Natural killer cell (primary cell): ENCODE results near the gene ALDH7A1. TPM values are rescaled to one million over a fixed set of nuclear protein-coding genes. Genes with fewer than 3 reads are reported as not detected.

Source experiments
- ATAC-seq, 3 donors: fragments of 150-1000 bp in 2 of 3; fragments of 200-7000 bp in 1 of 3; cut with Tn5 transposase; 1 replicate in 1 of 3; 2 replicates in 2 of 3; pipeline ENCODE4 v1.10.0; 2021; ENCODE audit warnings: mild to moderate bottlenecking in 2 of 3, moderate library complexity in 2 of 3
- DNase-seq, 2 donors: peaks; one replicate each; pipeline versions ENCODE4 v3.0.0 to v3.0.0-alpha.2; 2013 to 2021; ENCODE audit warnings: mixed read lengths in 1 of 2
- H3K27ac ChIP-seq: one replicate; pipeline ENCODE4 v1.5.1; 2013; ENCODE audit warnings: mild to moderate bottlenecking, low read length
- H3K27me3 ChIP-seq: one replicate; pipeline ENCODE4 v1.6.1; 2013; ENCODE audit warnings: low read length; ENCODE audit not compliant: control insufficient read depth, insufficient read depth
- H3K36me3 ChIP-seq: one replicate; pipeline ENCODE4 v1.6.1; 2013; ENCODE audit warnings: low read length; ENCODE audit not compliant: control insufficient read depth, insufficient read depth
- H3K4me1 ChIP-seq: one replicate; pipeline ENCODE4 v1.6.1; 2013; ENCODE audit warnings: low read length; ENCODE audit not compliant: control insufficient read depth, insufficient read depth
- H3K4me3 ChIP-seq: one replicate; pipeline ENCODE4 v1.5.1; 2013; ENCODE audit warnings: low read length
- H3K9me3 ChIP-seq: one replicate; pipeline ENCODE4 v1.6.1; 2013; ENCODE audit warnings: low read length; ENCODE audit not compliant: control insufficient read depth, insufficient read depth
- H3K27ac Mint-ChIP-seq, 2 donors: one replicate each; pipeline ENCODE4 v1.8.0; 2022; ENCODE audit warnings: mild to moderate bottlenecking in 2 of 2, mixed read lengths in 2 of 2, moderate library complexity in 1 of 2
- H3K27me3 Mint-ChIP-seq, 2 donors: one replicate each; pipeline ENCODE4 v1.8.0; 2022; ENCODE audit warnings: low read depth in 2 of 2, mixed read lengths in 2 of 2
- H3K36me3 Mint-ChIP-seq: one replicate; pipeline ENCODE4 v1.8.0; 2022; ENCODE audit warnings: mixed read lengths
- H3K4me1 Mint-ChIP-seq, 2 donors: one replicate each; pipeline ENCODE4 v1.8.0; 2022; ENCODE audit warnings: mixed read lengths in 2 of 2
- H3K4me3 Mint-ChIP-seq: one replicate; pipeline ENCODE4 v1.8.0; 2022; ENCODE audit warnings: mild to moderate bottlenecking, moderate library complexity, mixed read lengths
- H3K9me3 Mint-ChIP-seq, 2 donors: one replicate each; pipeline ENCODE4 v1.8.0; 2022; ENCODE audit warnings: mixed read lengths in 2 of 2
- WGBS: methylation state at CpG from one replicate; pipeline ENCODE4 v1.1.7; 2013; ENCODE audit warnings: missing lambda C conversion rate; ENCODE audit not compliant: insufficient coverage; 5-methylcytosine and 5-hydroxymethylcytosine counted together
- intact Hi-C: fragments of 100-400 bp; cut with micrococcal nuclease; formaldehyde crosslinking; loops from one replicate; pipeline ENCODE4 v1.14.2; 2022
- total RNA-seq, 4 donors: library from RNA; stranded (reverse); fragments of 120-200 nt in 1 of 4; gene quantifications; one replicate each; pipeline versions ENCODE4 v1.2.3 to v1.2.4, GENCODE V29; 2013 to 2022
- TF ChIP-seq, protein P1 (sequence below): fragments of 200-600 bp; IDR thresholded peaks from one replicate; pipeline ENCODE4 v1.8.0; 2022; ENCODE audit warnings: antibody characterized with exemption

The ALDH7A1 gene
- total RNA-seq, 3 donors from 2014 or later (not counting 1 experiment from before 2014, with no cell fraction given) = 0.66 to 1.3 (median 1.2) TPM

DNA sequence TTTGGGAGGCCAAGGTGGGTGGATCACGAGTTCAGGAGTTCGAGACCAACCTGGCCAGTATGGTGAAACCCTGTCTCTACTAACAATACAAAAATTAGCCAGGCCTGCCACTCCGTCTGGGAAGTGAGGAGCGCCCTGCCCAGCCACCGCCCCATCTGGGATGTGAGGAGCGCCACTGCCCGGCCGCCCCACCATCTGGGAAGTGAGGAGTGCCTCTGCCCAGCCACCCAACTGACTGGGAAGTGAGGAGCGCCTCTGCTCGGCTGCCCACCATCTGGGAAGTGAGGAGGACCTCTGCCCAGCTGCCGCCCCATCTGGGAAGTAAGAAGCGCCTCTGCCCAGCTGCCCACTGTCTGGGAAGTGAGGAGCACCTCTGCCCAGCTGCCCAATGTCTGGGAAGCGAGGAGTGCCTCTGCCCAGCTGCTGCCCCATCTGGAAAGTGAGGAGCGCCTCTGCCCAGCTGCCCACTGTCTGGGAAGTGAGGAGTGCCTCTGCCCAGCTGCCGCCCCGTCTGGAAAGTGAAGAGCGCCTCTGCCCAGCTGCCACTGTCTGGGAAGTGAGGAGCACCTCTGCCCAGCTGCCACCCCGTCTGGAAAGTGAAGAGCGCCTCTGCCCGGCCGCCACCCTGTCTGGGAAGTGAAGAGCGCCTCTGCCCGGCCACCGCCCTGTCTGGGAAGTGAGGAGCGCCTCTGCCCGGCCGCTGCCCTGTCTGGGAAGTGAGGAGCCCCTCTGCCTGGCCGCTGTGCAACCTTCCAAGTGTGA lies 5.3 kb downstream of the ALDH7A1 start:
- Mint-ChIP-seq H3K27ac (no peak overlapping the region), H3K36me3 (no peaks in the 10 kb centered on the region), H3K4me3 (no peak overlapping the region), H3K27me3 (peaks cover 13 to 17% of the 10 kb centered on the region in 2 donors), H3K4me1 (peaks cover 9 to 10% of the 10 kb centered on the region in 2 donors), H3K9me3 (no peaks in the 10 kb centered on the region)
- intact Hi-C loops = no loop called here
- WGBS = 90% methylated on average over 28 of the region's 28 CpGs
- H3K9me3 ChIP-seq = no peaks in the 10 kb centered on the region
- H3K4me3 ChIP-seq = no peak overlapping the region
- H3K27ac ChIP-seq = no peak overlapping the region
- H3K27me3 ChIP-seq = peaks cover 8% of the 10 kb centered on the region
- TF ChIP-seq, protein P1, sequence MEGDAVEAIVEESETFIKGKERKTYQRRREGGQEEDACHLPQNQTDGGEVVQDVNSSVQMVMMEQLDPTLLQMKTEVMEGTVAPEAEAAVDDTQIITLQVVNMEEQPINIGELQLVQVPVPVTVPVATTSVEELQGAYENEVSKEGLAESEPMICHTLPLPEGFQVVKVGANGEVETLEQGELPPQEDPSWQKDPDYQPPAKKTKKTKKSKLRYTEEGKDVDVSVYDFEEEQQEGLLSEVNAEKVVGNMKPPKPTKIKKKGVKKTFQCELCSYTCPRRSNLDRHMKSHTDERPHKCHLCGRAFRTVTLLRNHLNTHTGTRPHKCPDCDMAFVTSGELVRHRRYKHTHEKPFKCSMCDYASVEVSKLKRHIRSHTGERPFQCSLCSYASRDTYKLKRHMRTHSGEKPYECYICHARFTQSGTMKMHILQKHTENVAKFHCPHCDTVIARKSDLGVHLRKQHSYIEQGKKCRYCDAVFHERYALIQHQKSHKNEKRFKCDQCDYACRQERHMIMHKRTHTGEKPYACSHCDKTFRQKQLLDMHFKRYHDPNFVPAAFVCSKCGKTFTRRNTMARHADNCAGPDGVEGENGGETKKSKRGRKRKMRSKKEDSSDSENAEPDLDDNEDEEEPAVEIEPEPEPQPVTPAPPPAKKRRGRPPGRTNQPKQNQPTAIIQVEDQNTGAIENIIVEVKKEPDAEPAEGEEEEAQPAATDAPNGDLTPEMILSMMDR = no peak
- no peak for ATAC-seq
- no peak for DNase-seq
- H3K36me3 ChIP-seq = no peaks in the 10 kb centered on the region
- H3K4me1 ChIP-seq = peaks cover 9% of the 10 kb centered on the region

DNA sequence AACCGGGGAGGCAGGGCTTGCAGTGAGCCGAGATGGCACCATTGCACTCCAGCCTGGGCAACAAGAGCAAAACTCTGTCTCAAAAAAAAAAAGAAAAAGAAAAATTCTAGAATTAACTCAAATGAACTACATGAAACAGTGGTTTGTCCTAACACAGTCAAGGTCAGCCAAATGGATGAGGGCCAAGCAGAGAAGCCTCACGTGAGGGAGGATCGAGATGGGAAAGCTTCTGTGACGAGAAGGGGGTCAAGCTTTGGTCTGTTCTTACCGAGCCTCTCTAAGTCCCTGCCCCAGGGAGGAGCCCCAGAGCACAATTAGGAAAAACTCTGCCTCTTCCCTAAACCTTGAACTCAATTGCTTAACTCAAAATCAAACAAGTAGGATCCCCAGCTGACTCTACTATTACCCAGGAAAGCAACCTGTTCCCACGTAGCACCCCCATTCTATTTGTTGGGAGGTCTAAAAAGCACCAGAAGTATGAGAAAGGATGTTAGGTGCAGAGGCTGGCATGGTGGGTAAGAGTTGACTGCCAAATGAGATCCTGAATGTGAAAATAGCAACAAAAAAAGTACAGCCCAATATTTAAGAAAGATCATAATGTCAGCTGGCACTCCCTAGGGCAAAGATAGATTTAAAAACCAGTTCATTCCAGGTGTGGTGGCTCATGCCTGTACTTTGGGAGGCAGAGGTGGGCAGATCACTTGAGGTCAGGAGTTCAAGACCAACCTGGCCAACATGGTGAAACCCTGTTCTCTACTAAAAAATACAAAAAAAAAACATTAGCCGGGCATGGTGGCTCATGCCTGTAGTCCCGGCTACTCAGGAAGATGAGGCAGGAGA lies 7.2 kb downstream of the ALDH7A1 start:
- no peak overlapping the region for H3K27ac Mint-ChIP-seq
- H3K4me1 Mint-ChIP-seq = no peaks in the 10 kb centered on the region
- Histone ChIP-seq H3K9me3 (no peaks in the 10 kb centered on the region), H3K27ac (no peak overlapping the region), H3K36me3 (no peaks in the 10 kb centered on the region), H3K4me3 (no peak overlapping the region), H3K27me3 (peaks cover 2% of the 10 kb centered on the region), H3K4me1 (no peaks in the 10 kb centered on the region)
- intact Hi-C loops = no loop called here
- WGBS = 90% methylated on average over 8 of the region's 9 CpGs
- no peak for DNase-seq
- no peaks in the 10 kb centered on the region for H3K36me3 Mint-ChIP-seq
- TF ChIP-seq, protein P1 = no peak
- no peak for ATAC-seq
- no peak overlapping the region for H3K4me3 Mint-ChIP-seq
- no peaks in the 10 kb centered on the region for H3K9me3 Mint-ChIP-seq
- H3K27me3 Mint-ChIP-seq = peaks cover 2 to 3% of the 10 kb centered on the region in 2 donors

DNA sequence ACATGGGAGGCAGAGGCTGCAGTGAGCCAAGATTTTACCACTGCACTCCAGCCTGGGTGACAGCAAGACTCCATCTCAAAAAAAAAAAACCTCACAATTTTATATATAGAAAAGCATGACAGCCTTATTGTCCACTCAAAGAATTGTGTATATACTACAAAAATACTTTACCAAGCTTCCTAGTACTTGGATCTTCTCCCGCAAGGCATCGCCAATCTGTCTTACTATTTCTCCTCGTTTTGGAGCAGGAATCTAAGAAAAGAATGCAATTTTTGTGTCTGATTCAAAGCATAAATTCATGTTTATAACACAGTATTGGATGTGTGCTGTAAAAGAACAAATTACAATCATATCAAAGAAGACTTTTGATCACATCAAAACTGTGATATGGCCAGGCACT lies 11.3 kb downstream of the ALDH7A1 start:
- no peaks in the 10 kb centered on the region for H3K4me1 Mint-ChIP-seq
- H3K9me3 ChIP-seq = no peaks in the 10 kb centered on the region
- no peak overlapping the region for H3K4me3 ChIP-seq
- H3K36me3 Mint-ChIP-seq = no peaks in the 10 kb centered on the region
- no peak overlapping the region for H3K27ac ChIP-seq
- H3K36me3 ChIP-seq = no peaks in the 10 kb centered on the region
- intact Hi-C loops = no loop called here
- 100% methylated on average over 2 of the region's 3 CpGs for WGBS
- H3K27me3 Mint-ChIP-seq = peaks cover 0 to 3% of the 10 kb centered on the region in 2 donors
- no peak overlapping the region for H3K27ac Mint-ChIP-seq
- TF ChIP-seq, protein P1 = no peak
- H3K4me3 Mint-ChIP-seq = no peak overlapping the region
- DNase-seq (no peak), ATAC-seq (no peak)
- H3K27me3 ChIP-seq = no peaks in the 10 kb centered on the region
- H3K4me1 ChIP-seq = no peaks in the 10 kb centered on the region
- no peaks in the 10 kb centered on the region for H3K9me3 Mint-ChIP-seq
